ENCODE data around the gene FGF22.

DNA sequence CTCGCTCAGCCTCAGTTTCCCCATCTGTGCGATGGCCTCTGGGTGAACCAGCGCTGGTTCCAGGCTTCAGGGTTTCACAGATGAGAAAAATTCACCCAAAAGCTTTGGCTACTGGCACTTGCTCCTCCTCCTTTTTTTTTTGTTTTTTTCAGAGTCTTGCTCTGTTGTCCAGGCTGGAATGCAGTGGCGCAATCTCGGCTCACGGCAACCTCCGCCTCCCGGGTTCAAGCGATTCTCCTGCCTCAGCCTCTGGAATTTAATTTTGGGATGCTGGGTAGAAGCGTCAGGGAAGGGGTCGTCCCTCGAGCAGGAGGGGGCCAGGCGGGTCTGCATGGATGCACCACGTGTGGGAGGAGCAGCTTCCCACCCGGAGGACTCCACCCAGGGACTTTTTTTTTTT, 48.5 kb downstream of the FGF22 start:
- TF ChIP-seq CTCF (conservative IDR thresholded peaks at IDR 0.05; ENCODE audit: low read length): no peak
- TF ChIP-seq EZH2phosphoT487 (IDR thresholded peaks at IDR 0.05; ENCODE audit: borderline replicate concordance, low read depth, low read length): no peak

Measured in OCI-LY7 (cell line).